NCI-H748 treated with DMSO at 0.1 percent for 48 hours (cell line): ENCODE measurements around the gene SMIM36.
"Not testable (repeated sequence)": the region's sequence is repeated elsewhere in the genome, so short reads cannot be mapped to it uniquely, and the experiment has no call there.

Source experiments
- DNase-seq: peaks from one replicate; lab custom pipeline; 2025; lab: John Stamatoyannopoulos, UW

The SMIM36 gene

DNA sequence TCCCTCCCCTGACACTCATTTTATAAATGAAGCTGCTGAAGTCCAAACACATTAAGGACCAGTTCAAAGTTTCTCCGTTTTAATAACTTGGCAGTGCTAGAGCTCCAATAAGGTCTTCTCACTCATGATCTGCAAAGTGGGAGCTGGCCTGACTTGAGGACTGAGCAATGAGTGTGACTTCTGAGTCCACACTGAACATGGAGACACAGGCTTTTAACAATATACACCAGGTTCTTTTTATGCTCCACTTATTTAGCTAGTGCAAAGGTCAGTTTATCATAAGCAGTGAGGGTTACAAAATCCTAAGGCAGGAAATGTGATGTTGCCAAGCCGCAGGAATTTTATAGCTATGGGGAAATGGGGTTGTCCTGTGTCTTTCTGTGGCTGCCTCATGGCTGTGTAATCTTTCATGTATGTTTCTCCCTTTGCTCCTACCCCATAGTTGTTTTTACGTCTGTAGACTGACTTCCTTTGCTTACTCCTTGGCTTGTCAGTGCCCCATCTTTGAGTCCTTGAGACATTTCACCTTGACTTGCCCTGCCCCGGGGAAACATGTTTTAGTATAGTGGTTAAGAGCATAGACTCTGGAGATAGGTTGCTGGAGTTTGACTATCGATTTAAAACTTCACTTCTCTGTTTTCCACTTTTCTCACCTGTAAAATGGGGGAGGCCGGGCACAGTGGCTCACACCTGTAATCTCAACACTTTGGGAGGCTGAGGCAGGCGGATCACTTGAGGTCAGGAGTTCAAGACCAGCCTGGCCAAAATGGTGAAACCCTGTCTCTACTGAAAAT is 77.4 kb downstream of the SMIM36 start:
- DNase-seq = no peak

DNA sequence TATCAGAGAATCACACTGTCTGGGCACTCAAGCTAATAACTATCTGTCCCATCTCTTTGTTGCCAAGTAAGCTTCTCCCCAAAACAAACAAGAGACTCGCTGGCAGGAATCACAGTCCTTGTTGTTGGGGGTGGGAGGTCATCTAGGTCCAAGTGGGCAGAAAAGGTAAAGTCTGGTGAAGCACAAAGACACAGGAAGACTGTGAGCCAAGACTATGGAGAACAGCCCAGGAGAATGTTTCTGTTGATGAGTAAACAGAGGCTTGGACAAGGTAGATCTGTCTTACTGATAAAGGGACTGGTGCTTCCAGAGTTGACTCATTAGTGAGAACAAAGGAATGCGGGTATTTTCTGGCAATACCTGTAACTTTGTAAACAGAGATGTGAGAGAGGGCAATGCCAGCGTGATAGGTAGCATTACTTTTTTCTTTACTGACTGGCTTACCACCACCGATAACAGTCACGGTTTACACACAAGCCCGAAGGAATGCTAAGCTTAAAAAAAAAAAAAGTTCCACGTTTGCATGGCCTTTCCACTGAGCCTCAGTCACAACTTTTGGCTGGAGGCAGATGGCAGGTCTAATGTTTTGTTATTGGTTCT is 78.1 kb downstream of the SMIM36 start:
- no peak for DNase-seq

- no peak for DNase-seq
Observed at GRCh38 chr17:55432358-55433028, 78.8 kb downstream of the SMIM36 start.

DNA sequence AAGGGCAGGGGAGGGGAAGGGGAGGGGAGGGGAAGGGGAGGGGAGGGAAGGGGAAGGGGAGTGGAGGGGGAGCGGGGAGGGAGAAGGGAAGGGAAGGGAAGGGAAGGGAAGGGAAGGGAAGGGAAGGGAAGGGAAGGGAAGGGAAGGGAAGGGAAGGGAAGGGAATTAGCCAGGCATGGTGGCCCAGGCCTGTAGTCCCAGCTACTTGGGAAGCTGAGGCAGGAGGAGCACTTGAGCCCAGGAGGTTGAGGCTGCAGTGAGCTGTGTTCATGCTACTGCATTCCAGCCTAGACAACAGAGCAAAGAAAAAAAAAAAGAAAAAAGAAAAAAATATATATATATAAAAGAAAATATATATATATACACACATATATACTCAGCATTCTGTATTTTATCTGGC is 79.3 kb downstream of the SMIM36 start:
- DNase-seq = not testable (repeated sequence)

- DNase-seq = no peak
Observed at GRCh38 chr17:55430541-55431288, 80.5 kb downstream of the SMIM36 start.

GRCh38 chr17:55427587-55427882 is 83.7 kb downstream of the SMIM36 start:
- no peak for DNase-seq

DNA sequence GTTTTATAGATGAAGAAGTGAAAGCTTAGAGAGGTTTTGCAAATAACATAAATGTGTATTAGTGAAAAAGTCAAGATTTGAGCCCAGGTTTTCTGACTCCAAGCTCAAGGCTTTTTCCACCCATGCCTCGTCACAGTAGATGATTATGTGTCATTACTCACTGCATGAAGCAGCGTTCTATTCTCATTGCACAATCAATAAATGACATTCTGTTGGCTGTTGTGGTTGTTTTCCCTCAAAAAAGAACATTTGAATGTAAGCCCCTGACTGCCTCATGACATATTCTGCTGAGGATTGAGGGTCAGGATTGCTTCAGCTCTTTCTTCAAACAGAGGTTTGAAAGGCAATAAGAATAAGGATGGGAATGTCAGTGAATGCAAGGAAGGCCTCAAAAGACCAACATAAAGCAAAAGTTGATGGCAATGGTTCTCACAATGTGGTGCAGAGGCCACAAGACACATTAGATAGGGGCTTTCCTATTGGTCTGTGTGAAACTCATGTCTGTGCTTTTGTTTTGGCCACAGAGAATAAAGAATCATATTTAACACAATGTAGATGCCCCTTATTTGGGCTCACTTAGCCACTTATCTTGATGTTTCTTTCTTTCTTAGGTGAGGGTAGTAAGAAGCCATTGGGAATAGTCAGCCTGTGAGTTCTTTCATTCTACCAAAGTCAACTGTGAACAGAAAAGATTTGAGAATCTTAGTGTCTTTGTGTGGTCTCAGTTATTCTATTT is 84.2 kb downstream of the SMIM36 start:
- no peak for DNase-seq

DNA sequence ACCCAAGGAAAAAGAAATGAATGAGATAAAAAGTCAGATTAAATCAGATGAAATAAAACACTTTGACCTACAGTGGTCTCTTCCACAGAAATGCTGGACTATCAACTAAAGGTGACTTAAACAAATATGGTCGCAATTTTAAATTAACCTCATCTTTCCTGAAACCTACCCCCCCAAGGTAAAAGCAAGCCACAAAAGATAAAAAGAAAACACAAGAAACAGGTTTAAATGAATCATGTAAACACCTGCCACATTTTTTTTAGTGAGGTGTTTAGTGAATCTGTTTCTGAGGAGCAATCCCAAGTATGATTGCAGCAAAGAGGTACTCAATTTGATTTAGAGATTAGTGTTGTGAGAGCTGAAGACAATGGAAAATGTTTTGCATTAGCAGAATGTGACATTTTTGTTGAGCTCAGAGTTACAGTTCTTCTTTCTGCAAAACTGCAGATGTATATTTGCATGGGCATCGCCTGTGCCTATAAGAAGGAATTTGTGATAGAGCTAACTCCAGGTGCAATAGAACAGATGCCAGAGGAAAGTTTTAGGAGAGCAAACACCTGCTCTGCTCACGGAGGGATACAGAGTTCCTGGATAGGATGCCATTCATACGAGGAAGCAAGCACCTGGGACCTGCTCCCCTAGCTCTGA is 86.2 kb downstream of the SMIM36 start:
- no peak for DNase-seq

DNA sequence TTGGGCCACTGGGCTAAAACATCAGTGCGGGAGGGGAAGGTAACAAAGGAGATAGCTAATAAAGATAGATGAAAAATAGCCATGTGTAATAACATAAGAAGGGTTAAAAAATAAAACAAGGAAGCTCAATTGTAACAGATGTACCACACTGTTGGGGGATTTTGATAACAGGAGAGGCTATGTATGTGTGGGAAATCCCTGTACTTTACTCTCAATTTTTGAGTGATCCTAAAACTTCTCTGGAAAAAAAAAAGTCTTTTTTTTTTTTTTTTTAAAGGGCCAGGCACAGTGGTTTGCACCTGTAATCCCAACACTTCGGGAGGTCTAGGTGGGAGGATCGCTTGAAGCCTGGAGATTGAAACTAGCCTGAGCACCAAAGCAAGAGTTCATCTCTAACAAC is 87.7 kb downstream of the SMIM36 start:
- no peak for DNase-seq

- not testable (repeated sequence) for DNase-seq
Observed at GRCh38 chr17:55422828-55423164, 88.5 kb downstream of the SMIM36 start.

DNA sequence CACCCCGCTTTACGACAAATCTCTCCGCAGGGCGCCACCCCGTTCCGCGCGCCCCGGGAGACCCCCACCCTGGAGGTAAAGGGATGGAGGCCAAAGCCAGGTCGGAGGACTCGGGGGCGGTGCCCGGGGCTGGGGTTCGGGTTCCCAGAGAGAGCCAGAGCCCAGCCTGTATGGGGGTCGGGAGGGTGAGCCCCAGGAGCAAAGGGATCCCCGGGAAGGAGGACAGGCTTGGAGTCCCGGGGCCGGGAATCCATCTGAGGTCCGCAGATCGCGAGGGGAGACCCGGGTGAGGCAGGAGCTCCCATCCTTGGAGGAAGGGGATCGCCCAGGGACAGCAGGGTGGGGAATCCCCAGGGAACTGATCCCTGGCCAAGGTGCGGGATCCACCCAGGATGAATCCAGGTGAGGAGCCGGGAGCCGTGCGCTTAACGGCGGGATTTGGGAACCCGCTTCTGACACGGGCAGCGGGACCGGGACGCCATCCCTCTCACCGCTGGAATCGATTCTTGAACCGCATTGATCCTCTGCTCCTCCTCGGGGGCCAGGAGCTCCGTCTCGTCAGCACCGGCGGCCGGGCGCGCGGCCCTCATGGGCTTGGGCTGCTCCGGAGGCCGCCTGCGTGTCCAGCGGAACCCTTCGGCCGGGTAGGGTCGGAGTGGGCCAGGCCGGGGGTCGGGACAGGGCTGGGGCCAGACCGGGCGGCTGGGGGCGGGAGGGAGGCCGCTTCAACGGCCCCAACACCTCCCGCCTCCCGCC is 89.9 kb downstream of the SMIM36 start, which contains the start of gene MMD:
TSS of gene MMD (minus strand) at position 657 of the 756 bp plus-strand sequence. CDS start at position 517, 140 bp downstream.
- DNase-seq = no peak

- no peak for DNase-seq
Observed at GRCh38 chr17:55420776-55421178, 90.5 kb downstream of the SMIM36 start.

GRCh38 chr17:55420067-55420775 is 91.0 kb downstream of the SMIM36 start:
- no peak for DNase-seq

- DNase-seq = no peak
Observed at GRCh38 chr17:55418369-55419268, 92.6 kb downstream of the SMIM36 start.

DNA sequence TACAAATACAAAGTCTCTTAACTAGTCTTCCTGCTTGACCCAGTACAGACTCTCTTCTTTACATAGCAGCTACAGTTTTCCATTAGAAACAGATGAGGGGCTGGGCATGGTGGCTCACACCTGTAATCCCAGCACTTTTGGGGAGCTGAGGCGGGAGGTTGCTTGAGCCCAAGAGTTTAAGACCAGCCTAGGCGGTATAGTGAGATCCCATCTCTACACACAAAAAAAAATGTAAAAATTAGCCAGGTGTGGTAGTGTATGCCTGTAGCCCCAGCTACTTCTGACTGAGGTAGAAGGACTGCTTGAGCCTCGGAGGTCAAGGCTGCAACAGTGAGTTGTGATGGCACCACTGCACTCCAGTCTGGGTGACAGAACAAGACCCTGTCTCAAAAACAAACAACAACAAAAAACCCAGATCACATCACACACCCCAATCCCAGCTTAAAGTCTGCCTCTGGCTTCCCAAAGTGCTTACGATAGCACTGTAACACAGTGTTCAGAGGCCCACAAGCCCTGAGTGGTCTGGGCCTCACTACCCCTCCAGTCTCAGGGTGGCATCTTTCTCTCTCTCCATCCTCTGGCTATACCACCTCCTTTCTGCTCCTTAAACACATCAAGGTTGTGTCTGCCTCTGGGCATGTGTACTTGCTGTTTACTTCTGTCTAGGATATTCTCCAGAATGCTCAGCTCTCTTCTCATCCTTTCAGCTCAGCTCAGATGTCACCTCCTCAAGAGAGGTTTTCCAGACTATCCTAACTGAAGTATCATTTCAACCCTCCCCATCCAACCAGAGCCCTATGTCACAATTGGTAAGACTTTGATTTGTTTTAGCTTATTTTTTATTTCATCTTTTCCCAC is 93.6 kb downstream of the SMIM36 start:
- no peak for DNase-seq

GRCh38 chr17:55416470-55417052 is 94.7 kb downstream of the SMIM36 start:
- DNase-seq = no peak

GRCh38 chr17:55416000-55416399 is 95.3 kb downstream of the SMIM36 start:
- no peak for DNase-seq

DNA sequence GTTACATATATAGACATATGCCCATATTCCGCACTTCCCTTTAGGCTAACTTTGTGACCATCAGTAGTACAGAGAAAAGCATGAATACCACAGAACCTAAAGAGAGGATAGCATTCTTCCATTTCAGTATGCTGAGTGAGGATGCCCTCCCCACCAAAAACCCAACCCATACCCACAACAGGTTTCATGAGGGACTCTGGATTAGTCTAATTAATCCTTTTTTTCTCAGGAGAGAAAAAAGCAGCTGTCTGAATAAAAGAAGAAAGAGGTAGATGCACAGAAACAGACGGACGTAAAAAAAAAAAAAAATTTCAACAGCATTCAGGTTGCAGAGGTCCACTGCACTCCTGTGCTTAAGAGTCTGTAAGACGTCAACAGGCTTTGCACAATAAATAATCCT is 96.3 kb downstream of the SMIM36 start:
- DNase-seq = no peak
